IMR-90 (cell line): ENCODE results near the gene SYTL3.

Experiments used
- CEBPB ChIP-seq: IDR thresholded peaks from 2 replicates; pipeline ENCODE4 v1.6.1; 2012; ENCODE audit warnings: low read depth, low read length, improper control_type of control experiment
- CTCF ChIP-seq: conservative IDR thresholded peaks from 2 replicates; pipeline ENCODE4 v1.5.1; 2012; ENCODE audit warnings: mild to moderate bottlenecking, low read depth, low read length, improper control_type of control experiment
- ELK1 ChIP-seq: fragments of 150-350 bp; IDR thresholded peaks from 2 replicates; pipeline ENCODE4 v1.6.1; 2016; ENCODE audit warnings: low read depth, mild to moderate bottlenecking, low read length, moderate library complexity, borderline replicate concordance
- FOS ChIP-seq: fragments of 150-350 bp; IDR thresholded peaks from 2 replicates; pipeline ENCODE4 v1.6.1; 2016; ENCODE audit warnings: low read depth, low read length
- MXI1 ChIP-seq: IDR thresholded peaks from 2 replicates; pipeline ENCODE4 v1.6.1; 2012; ENCODE audit warnings: low read depth, mild to moderate bottlenecking, low read length, moderate library complexity, borderline replicate concordance
- NFE2L2 ChIP-seq: fragments of 150-350 bp; IDR thresholded peaks from 2 replicates; pipeline ENCODE4 v1.6.1; 2016; ENCODE audit warnings: low read depth, mild to moderate bottlenecking, low read length
- POLR2A ChIP-seq: IDR thresholded peaks from 2 replicates; pipeline ENCODE4 v1.6.1; 2012; ENCODE audit warnings: mild to moderate bottlenecking, low read depth, low read length
- RCOR1 ChIP-seq: IDR thresholded peaks from 2 replicates; pipeline ENCODE4 v1.6.1; 2012; ENCODE audit warnings: mild to moderate bottlenecking, low read length, improper control_type of control experiment; ENCODE audit not compliant: insufficient replicate concordance
- SMC3 ChIP-seq: fragments of 150-350 bp; IDR thresholded peaks from 2 replicates; pipeline ENCODE4 v1.6.1; 2016; ENCODE audit warnings: low read depth, mild to moderate bottlenecking, antibody characterized with exemption, low read length, moderate library complexity
- USF2 ChIP-seq: fragments of 150-350 bp; IDR thresholded peaks from 2 replicates; pipeline ENCODE4 v1.6.1; 2017; ENCODE audit warnings: mild to moderate bottlenecking, antibody characterized with exemption, low read length, low read depth

GRCh38 chr6:158764926-158765325 lies 115.1 kb downstream of the SYTL3 start:
- TF ChIP-seq RCOR1 (no peak), POLR2A (no peak), FOS (no peak), CTCF (no peak), ELK1 (no peak), SMC3 (no peak), USF2 (no peak), NFE2L2 (no peak), MXI1 (no peak), CEBPB (no peak)
